RWPE1 (cell line): ENCODE data around the gene METTL1.

ENCODE experiments used
- CTCF ChIA-PET: fragments of 350-600 bp; sonication (Branson Sonifier 250); formaldehyde crosslinking; extraction: SDS; loops from one replicate; lab custom pipeline; 2021; lab: Yijun Ruan, JAX
- POLR2A ChIA-PET: fragments of 400-600 bp; formaldehyde crosslinking; extraction: SDS; loops from one replicate; lab custom pipeline; 2020; ENCODE audit warnings: antibody characterized with exemption; ENCODE audit not compliant: low non-redundant PET; lab: Yijun Ruan, JAX
- DNase-seq: peaks from one replicate; pipeline ENCODE4 v3.0.0; 2012; ENCODE audit warnings: low spot score
- H3K27ac ChIP-seq: fragments of 450-650 bp; 2 replicates; pipeline ENCODE4 v1.5.1; 2017
- CTCF ChIP-seq: fragments of 450-650 bp; conservative IDR thresholded peaks from 2 replicates; pipeline ENCODE4 v1.5.1; 2017; ENCODE audit warnings: low read depth, mild to moderate bottlenecking

The METTL1 gene

DNA sequence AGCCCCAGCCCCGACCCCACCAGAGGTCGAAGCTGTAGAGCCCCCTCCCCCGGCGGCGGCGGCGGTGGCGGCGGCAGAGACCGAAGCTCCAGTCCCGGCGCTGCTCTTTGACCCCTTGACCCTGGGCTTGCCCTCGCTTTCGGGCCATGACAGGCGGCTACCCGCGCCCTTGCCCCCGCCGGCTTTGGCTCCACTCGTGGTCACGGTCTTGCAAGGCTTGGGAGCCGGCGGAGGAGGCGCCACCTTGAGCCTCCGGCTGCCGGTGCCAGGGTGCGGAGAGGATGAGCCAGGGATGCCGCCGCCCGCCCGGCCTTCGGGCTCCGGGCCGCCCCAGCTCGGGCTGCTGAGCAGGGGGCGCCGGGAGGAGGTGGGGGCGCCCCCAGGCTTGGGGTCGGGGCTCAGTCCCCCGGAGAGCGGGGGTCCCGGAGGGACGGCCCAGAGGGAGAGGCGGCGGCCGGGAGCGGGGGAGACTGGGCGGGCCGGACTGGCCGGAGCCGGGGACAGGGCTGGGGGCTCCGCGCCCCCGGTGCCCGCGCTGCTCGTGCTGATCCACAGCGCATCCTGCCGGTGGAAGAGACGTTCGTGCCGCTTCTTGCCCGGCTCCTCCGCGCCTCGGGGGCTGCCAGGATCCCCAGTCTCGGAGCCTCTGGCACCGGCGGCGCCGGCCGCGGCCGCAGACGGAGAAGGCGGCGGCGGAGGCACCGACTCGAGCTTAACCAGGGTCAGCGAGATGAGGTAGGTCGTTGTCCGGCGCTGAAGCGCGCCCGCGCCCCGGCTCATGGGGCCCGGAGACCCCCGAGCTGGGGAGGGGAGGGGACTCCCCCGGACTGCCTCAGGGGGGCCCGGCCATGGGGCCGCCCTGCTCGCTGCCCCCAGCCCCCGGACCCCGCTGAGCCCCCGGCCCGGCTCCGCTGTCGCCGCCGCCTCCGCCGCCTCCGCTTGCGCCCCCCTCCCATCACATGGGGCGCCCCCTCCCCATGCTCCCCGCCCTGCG is 34.1 kb downstream of the METTL1 start:
- no peak overlapping the region for H3K27ac ChIP-seq
- POLR2A ChIA-PET = no interaction called here
- no peak for DNase-seq
- CTCF ChIA-PET = interaction anchor here (0.6 to 4.3 kb wide), 3 partner anchors 11 to 161 kb away, joined by 3 to 31 read pairs (median 3); no protein-coding TSS in a partner anchor
- peak; percentile 27; the same call in 1 of the 2 replicates for TF ChIP-seq CTCF

GRCh38 chr12:57736741-57737466 is 35.0 kb downstream of the METTL1 start:
- TF ChIP-seq CTCF = no peak
- ChIA-PET CTCF (interaction anchor here (0.6 to 4.3 kb wide), 4 partner anchors 10 to 262 kb away, joined by 4 to 31 read pairs (median 6); no protein-coding TSS in a partner anchor), POLR2A (interaction anchor here (0.6 kb wide), 1 partner anchor 144 kb away, joined by 3 read pairs; no protein-coding TSS in a partner anchor)
- no peak for DNase-seq
- H3K27ac ChIP-seq = peak overlapping the region; percentile 5; the same call in 1 of the 2 replicates

DNA sequence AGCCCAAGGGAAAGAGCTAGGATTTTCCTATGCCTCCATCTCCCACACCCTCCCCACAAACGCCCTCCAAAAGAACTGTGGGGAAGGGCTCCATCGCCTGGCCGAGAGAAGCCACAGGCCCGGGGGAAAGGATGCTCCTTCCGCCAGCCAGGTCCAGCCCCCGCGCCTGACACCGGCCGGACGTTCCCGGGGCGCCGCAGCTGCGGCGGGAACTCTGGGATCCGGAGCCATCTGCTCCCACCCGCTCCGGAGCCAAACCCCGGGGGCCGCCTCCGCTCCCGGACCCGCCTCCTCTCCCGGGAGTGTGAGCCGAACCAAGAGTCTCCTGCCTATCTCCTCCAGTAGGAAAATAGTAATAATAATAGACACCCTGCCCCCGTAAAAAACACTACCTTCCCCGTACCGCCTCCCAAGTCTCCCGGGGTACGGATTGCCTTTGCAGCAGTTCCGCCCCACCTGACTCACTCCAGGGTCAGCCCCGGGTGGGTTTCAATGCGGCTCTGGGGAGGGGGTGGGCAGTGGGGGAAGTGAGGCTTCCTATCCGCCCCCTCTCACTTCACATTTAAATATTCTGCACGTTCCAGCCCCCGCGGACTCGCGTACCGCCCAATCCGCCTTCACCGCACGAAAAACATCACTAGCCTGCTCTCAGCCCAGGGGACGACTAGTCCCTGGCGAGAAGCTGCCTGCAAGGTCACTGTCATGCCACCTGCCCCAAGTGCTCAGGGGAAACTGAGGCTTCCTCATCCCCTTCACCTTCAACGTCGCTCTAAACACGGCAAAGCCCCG is 35.8 kb downstream of the METTL1 start:
- peak; percentile 37 for TF ChIP-seq CTCF

GRCh38 chr12:57735198-57735855 is 36.6 kb downstream of the METTL1 start:
- no peak overlapping the region for H3K27ac ChIP-seq
- ChIA-PET POLR2A (interaction anchor here (0.8 kb wide), 1 partner anchor 9 kb away, joined by 4 read pairs; no protein-coding TSS in a partner anchor), CTCF (interaction anchor here (0.5 to 4.3 kb wide), 8 partner anchors 9 to 207 kb away, joined by 3 to 31 read pairs (median 4); no protein-coding TSS in a partner anchor)
- no peak for TF ChIP-seq CTCF
- no peak for DNase-seq

More for the DNA sequence above, 35.8 kb downstream of the METTL1 start:
- peak; percentile 62 for DNase-seq
- ChIA-PET CTCF (interaction anchor here (0.5 to 4.3 kb wide), 10 partner anchors 10 to 261 kb away, joined by 3 to 31 read pairs (median 4); no protein-coding TSS in a partner anchor), POLR2A (interaction anchor here (0.8 kb wide), 1 partner anchor 10 kb away, joined by 4 read pairs; no protein-coding TSS in a partner anchor)
- H3K27ac ChIP-seq = peak overlapping the region; percentile 5; the same call in 1 of the 2 replicates

- H3K27ac ChIP-seq = no peak overlapping the region
- no peak for DNase-seq
- ChIA-PET POLR2A (no interaction called here), CTCF (interaction anchor here (1.2 to 4.3 kb wide), 2 partner anchors 8 to 102 kb away, joined by 3 to 31 read pairs; partner anchors contain the start of gene B4GALNT1)
- no peak for TF ChIP-seq CTCF
These were observed 37.3 kb downstream of the METTL1 start for GRCh38 chr12:57734591-57734990.
